Measurements from ENCODE around the gene IGF2BP2. TPM values are rescaled to one million over a fixed set of nuclear protein-coding genes. Genes with fewer than 3 reads are reported as not detected.

Gene IGF2BP2
- total and polyA plus RNA-seq, 2 experiments from 2014 or later, result 88.9 to 91.8 TPM

DNA sequence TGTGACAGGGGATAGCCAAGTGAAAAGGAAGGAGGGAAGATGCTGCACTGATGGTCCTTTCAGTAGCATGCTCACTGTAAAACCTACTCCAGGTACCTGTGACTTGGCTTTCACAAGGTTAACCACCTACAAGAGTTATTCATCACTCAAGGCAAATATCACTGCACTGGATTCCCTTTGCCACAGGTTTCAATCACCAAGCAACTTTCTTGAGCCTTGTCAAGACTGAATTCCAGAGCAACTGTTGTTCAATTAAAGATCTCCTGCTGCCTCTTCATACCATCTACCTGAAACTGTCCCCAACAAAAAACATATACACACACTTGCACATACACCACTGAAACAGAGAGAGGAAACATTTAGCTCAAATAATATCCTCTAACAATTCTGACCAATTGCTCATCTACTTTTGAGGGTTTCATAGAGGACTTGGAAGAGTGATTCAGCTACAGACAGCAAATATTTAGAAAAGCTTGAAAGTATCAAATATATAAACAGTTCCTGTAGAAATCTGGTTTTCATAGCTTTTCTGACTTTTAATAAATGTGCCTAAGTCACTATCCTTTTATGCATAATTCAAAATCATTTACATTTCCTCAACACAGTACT, 6.5 kb downstream of the IGF2BP2 start:
- Histone ChIP-seq H3K4me3 (no peak overlapping the region), H3K4me2 (no peak overlapping the region), H3K27ac (no peak overlapping the region), H4K20me1 (ENCODE audit: insufficient read depth, poor library complexity, severe bottlenecking) (peaks cover 94% of the 10 kb centered on the region), H3K27me3 (no peaks in the 10 kb centered on the region), H3K4me1 (ENCODE audit: insufficient read depth) (peaks cover 41% of the 10 kb centered on the region), H3K36me3 (replicated peaks; ENCODE audit: insufficient read depth, low read depth) (no peaks in the 10 kb centered on the region), H2AFZ (no peak overlapping the region), H3K9me3 (ENCODE audit: low read depth) (no peaks in the 10 kb centered on the region), H3K79me2 (peaks cover 100% of the 10 kb centered on the region), H3K9me2 (replicated peaks; ENCODE audit: insufficient read depth) (no peaks in the 10 kb centered on the region)
- no peak for DNase-seq (ENCODE audit: low spot score)
- TF ChIP-seq, protein P1, sequence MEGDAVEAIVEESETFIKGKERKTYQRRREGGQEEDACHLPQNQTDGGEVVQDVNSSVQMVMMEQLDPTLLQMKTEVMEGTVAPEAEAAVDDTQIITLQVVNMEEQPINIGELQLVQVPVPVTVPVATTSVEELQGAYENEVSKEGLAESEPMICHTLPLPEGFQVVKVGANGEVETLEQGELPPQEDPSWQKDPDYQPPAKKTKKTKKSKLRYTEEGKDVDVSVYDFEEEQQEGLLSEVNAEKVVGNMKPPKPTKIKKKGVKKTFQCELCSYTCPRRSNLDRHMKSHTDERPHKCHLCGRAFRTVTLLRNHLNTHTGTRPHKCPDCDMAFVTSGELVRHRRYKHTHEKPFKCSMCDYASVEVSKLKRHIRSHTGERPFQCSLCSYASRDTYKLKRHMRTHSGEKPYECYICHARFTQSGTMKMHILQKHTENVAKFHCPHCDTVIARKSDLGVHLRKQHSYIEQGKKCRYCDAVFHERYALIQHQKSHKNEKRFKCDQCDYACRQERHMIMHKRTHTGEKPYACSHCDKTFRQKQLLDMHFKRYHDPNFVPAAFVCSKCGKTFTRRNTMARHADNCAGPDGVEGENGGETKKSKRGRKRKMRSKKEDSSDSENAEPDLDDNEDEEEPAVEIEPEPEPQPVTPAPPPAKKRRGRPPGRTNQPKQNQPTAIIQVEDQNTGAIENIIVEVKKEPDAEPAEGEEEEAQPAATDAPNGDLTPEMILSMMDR (IDR thresholded peaks at IDR 0.05; ENCODE audit: poor library complexity), result no peak
- TF ChIP-seq EZH2phosphoT487 (IDR thresholded peaks at IDR 0.05; ENCODE audit: low read depth, severe bottlenecking, unreplicated experiment), result no peak
- TF ChIP-seq EZH2 (IDR thresholded peaks at IDR 0.05; ENCODE audit: borderline replicate concordance), result no peak

DNA sequence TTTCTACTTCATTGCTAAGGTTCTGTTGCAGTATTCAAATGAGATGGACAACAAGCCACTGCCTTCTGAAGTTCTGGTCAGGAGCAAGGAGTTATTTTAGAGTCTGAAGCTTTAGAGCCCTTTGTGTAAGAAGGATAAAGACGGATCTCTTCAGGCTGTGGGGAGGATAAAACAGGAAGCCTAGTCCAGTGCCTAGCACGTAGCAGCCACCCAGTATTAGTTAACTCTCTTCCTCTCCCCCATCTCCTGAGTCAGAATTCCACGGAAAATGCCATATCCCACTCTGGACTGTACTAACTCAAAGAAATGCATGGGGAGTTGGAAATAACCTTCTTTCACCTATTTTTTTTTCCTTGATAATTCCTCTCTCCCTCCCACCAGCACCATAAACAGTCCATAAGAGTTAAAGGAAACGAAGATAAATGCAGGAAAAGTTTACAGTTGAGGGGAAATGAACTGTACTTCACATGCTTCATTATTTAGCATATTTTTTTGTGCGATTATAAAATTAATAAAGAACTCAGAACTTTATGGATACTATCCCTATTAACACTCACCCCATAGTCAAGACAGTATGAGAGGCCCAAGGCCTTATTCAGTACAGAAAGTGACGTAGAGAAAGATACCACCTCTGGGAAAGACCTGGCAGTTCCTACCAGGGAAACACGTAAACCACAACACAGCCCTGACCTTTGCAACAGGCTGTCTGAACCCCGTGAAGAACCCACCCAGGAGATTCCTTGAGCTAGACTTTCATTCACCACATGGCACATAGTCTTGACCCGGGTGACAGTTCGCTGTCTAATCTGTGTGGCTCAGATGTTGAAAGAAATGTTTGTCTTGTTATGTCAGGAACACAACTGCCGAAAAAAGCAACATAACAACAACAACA, 9.2 kb downstream of the IGF2BP2 start:
- Histone ChIP-seq H3K4me3 (no peak overlapping the region), H3K4me1 (ENCODE audit: insufficient read depth) (peaks cover 51% of the 10 kb centered on the region), H3K79me2 (peaks cover 100% of the 10 kb centered on the region), H3K4me2 (peak overlapping the region; percentile 27), H4K20me1 (ENCODE audit: insufficient read depth, poor library complexity, severe bottlenecking) (peaks cover 100% of the 10 kb centered on the region), H3K36me3 (replicated peaks; ENCODE audit: insufficient read depth, low read depth) (no peaks in the 10 kb centered on the region), H2AFZ (no peak overlapping the region), H3K27ac (peak overlapping the region; percentile 8), H3K9me3 (ENCODE audit: low read depth) (no peaks in the 10 kb centered on the region), H3K27me3 (no peaks in the 10 kb centered on the region), H3K9me2 (replicated peaks; ENCODE audit: insufficient read depth) (no peaks in the 10 kb centered on the region)
- no peak for DNase-seq (ENCODE audit: low spot score)
- WGBS (ENCODE audit: low lambda C conversion rate, missing lambda C conversion rate), result 61% methylated on average over 11 of the region's 11 CpGs
- TF ChIP-seq EZH2phosphoT487 (IDR thresholded peaks at IDR 0.05; ENCODE audit: low read depth, severe bottlenecking, unreplicated experiment) (no peak), EZH2 (IDR thresholded peaks at IDR 0.05; ENCODE audit: borderline replicate concordance) (no peak)
- TF ChIP-seq, protein P1 (IDR thresholded peaks at IDR 0.05; ENCODE audit: poor library complexity), result no peak

DNA sequence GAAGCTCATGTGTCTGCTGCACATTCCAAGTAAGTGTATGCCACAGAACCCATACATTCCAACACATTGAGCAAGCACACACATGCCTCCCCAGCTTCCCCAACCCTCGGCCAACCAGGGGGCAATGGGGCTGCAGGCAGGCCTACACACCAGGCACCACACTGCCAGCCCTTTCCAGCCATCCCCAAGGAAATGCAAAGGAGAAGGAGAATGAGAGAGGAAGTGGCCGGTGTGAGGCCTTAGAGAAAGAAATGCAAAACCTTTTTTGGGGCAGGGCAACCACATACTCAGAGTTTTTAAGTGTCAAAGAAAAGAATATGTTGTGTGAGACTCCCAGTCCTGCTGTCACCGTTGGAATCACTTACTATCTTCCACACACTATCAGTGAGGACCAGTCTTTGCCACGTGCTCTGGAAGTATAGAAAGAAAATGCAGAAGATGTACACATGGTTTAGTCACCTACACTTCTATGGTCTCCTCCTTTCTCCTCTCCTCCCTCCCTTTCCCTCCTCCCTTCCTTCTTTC, 11.1 kb downstream of the IGF2BP2 start:
- 33% methylated on average over 4 of the region's 4 CpGs for WGBS (ENCODE audit: low lambda C conversion rate, missing lambda C conversion rate)
- peaks cover 100% of the 10 kb centered on the region for H3K79me2 ChIP-seq
- no peaks in the 10 kb centered on the region for H3K36me3 ChIP-seq (replicated peaks; ENCODE audit: insufficient read depth, low read depth)
- no peak overlapping the region for H2AFZ ChIP-seq
- DNase-seq (ENCODE audit: low spot score), result no peak
- peak overlapping the region; percentile 38 for H3K4me2 ChIP-seq
- H3K27ac ChIP-seq, result peak overlapping the region; percentile 36
- TF ChIP-seq, protein P1 (IDR thresholded peaks at IDR 0.05; ENCODE audit: poor library complexity), result no peak
- TF ChIP-seq EZH2 (IDR thresholded peaks at IDR 0.05; ENCODE audit: borderline replicate concordance), result no peak
- TF ChIP-seq EZH2phosphoT487 (IDR thresholded peaks at IDR 0.05; ENCODE audit: low read depth, severe bottlenecking, unreplicated experiment), result no peak
- no peaks in the 10 kb centered on the region for H3K9me2 ChIP-seq (replicated peaks; ENCODE audit: insufficient read depth)
- H3K4me1 ChIP-seq (ENCODE audit: insufficient read depth), result peaks cover 34% of the 10 kb centered on the region
- H3K9me3 ChIP-seq (ENCODE audit: low read depth), result no peaks in the 10 kb centered on the region
- peaks cover 100% of the 10 kb centered on the region for H4K20me1 ChIP-seq (ENCODE audit: insufficient read depth, poor library complexity, severe bottlenecking)
- H3K27me3 ChIP-seq, result no peaks in the 10 kb centered on the region
- H3K4me3 ChIP-seq, result no peak overlapping the region

All from hepatocyte (in vitro differentiated cells).